NB4 (cell line): ENCODE measurements around the gene MCM7.
A peak's percentile ranks its signal among the peaks of the same experiment; 100 is the strongest.

Experiments
- DNase-seq: peaks from one replicate; pipeline ENCODE4 v3.0.0; 2010; ENCODE audit warnings: low read depth
- H3K4me3 ChIP-seq: one replicate; pipeline ENCODE4 v1.5.1; 2011; ENCODE audit warnings: mild to moderate bottlenecking, low read depth, low read length, moderate library complexity
- CTCF ChIP-seq: IDR thresholded peaks from one replicate; pipeline ENCODE4 v1.5.1; 2012; ENCODE audit warnings: low read depth, low read length
- MAX ChIP-seq: IDR thresholded peaks from 2 replicates; pipeline ENCODE4 v1.6.1; 2011; ENCODE audit warnings: low read depth, low read length
- MYC ChIP-seq: IDR thresholded peaks from 2 replicates; pipeline ENCODE4 v1.6.1; 2011; ENCODE audit warnings: low read depth, low read length
- POLR2A ChIP-seq: IDR thresholded peaks from 2 replicates; pipeline ENCODE4 v1.6.1; 2011; ENCODE audit warnings: mild to moderate bottlenecking; ENCODE audit not compliant: insufficient read length; ENCODE audit errors: extremely low read depth

MCM7 gene

GRCh38 chr7:100091411-100092181, 9.6 kb downstream of the MCM7 start:
- no peak overlapping the region for H3K4me3 ChIP-seq
- TF ChIP-seq MAX, result peak; percentile 28; the same call in 1 of the 2 replicates
- peak; percentile 41 for TF ChIP-seq CTCF
- 0 out of 2 replicates have a peak, but pooled peaks have one; percentile 7 for TF ChIP-seq MYC
- TF ChIP-seq POLR2A, result peak; percentile 35
- DNase-seq, result peak; percentile 63

- TF ChIP-seq MAX (no peak), CTCF (no peak), MYC (no peak), POLR2A (no peak)
These were observed 10.4 kb downstream of the MCM7 start for GRCh38 chr7:100090527-100091410.

GRCh38 chr7:100089458-100090196, 11.6 kb downstream of the MCM7 start:
- no peak for TF ChIP-seq POLR2A
- DNase-seq, result no peak
- peak overlapping the region; percentile 94 for H3K4me3 ChIP-seq

More at GRCh38 chr7:100090527-100091410, 10.4 kb downstream of the MCM7 start:
- no peak for DNase-seq
- H3K4me3 ChIP-seq, result no peak overlapping the region

- peak; percentile 98 for TF ChIP-seq POLR2A
- TF ChIP-seq MAX, result peak; percentile 92
- no peak for TF ChIP-seq CTCF
- TF ChIP-seq MYC, result peak; percentile 94
These were observed 12.4 kb downstream of the MCM7 start, which contains the start of gene COPS6 for GRCh38 chr7:100088621-100089457. TSS of gene COPS6 (plus strand) at chr7:100088969. CDS start at chr7:100088991, 22 bp downstream.

GRCh38 chr7:100088095-100088620, 13.0 kb downstream of the MCM7 start:
- no peak for TF ChIP-seq MYC
- TF ChIP-seq CTCF, result no peak
- TF ChIP-seq MAX, result no peak
- no peak for TF ChIP-seq POLR2A
- peak overlapping the region; percentile 66 for H3K4me3 ChIP-seq
- no peak for DNase-seq

More at GRCh38 chr7:100088621-100089457, 12.4 kb downstream of the MCM7 start, which contains the start of gene COPS6:
- peak; percentile 92 for DNase-seq
- H3K4me3 ChIP-seq, result peak within 1 kb of the TSS; percentile 94
